Measurements from ENCODE around the gene SCLY. TPM values are rescaled to one million over a fixed set of nuclear protein-coding genes. Genes with fewer than 3 reads are reported as not detected.

SCLY gene
- polyA plus RNA-seq, 4 donors, result 21.6 to 33.9 (median 32.1) TPM

GRCh38 chr2:238123218-238123971 lies 62.6 kb downstream of the SCLY start:
- no peak for DNase-seq (ENCODE audit: low read depth in 4 of 4, low spot score in 2 of 4)

GRCh38 chr2:238123991-238124470 lies 63.2 kb downstream of the SCLY start:
- DNase-seq (ENCODE audit: low read depth in 4 of 4, low spot score in 2 of 4), result no peak

GRCh38 chr2:238124488-238125126 lies 63.8 kb downstream of the SCLY start:
- DNase-seq (ENCODE audit: low read depth in 4 of 4, low spot score in 2 of 4), result no peak

DNA sequence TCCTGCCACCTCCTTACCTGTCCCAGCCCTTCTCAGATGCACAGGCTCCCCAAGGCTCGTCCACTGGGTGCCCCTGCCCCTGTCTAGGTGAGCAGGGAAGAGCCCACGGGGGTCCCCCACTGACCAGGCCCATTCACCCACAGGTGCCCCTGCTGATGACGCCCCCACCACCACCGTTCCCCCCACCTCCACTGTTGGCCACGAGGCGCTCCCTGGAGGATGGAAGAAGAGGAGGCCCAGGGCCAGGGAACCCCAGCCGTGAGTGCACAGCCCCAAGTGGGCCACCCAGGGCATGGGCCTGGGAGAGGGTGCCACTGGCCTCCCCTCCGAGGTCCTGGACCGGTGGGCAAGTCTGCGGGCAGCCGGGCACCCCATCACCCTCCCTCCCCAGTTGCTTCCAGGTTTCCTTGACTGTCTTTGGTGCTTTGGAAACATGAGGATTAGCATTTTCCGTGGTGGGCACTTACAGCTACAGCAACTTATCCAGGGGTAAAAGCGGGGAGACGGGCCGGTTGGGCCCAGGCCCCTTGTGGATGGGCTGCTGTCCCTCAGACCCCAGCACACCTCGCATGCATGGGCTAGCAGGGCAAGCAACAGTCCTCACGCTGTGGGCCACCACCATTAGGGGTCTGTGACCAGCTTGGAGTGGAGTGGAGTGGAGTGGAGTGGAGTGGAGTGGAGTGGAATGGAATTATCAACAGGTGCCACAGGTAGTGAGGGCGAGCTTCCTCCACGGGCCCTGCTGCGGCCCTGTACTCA lies 64.5 kb downstream of the SCLY start:
- DNase-seq (ENCODE audit: low read depth in 4 of 4, low spot score in 2 of 4), result no peak

DNA sequence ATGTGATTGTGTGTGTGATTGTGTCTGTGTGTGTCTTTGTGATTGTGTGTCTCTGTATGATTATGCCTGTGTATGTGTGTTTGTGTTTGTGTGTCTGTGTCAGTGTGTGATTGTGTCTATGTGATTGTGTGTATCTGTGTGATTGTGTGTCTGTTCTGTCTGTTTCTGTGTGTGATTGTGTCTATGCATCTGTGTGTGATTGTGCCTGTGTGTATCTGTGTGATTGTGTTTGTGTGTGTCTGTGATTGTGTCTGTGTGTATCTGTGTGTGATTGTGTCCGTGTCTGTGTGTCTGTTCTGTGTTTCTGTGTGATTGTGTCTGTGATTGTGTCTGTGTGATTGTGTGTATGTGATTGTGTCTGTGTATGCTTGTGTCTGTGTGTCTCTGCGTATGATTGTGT lies 65.5 kb downstream of the SCLY start:
- no peak for DNase-seq (ENCODE audit: low read depth in 4 of 4, low spot score in 2 of 4)

GRCh38 chr2:238126775-238127164 lies 66.0 kb downstream of the SCLY start:
- DNase-seq (ENCODE audit: low read depth in 4 of 4, low spot score in 2 of 4), result no peak

DNA sequence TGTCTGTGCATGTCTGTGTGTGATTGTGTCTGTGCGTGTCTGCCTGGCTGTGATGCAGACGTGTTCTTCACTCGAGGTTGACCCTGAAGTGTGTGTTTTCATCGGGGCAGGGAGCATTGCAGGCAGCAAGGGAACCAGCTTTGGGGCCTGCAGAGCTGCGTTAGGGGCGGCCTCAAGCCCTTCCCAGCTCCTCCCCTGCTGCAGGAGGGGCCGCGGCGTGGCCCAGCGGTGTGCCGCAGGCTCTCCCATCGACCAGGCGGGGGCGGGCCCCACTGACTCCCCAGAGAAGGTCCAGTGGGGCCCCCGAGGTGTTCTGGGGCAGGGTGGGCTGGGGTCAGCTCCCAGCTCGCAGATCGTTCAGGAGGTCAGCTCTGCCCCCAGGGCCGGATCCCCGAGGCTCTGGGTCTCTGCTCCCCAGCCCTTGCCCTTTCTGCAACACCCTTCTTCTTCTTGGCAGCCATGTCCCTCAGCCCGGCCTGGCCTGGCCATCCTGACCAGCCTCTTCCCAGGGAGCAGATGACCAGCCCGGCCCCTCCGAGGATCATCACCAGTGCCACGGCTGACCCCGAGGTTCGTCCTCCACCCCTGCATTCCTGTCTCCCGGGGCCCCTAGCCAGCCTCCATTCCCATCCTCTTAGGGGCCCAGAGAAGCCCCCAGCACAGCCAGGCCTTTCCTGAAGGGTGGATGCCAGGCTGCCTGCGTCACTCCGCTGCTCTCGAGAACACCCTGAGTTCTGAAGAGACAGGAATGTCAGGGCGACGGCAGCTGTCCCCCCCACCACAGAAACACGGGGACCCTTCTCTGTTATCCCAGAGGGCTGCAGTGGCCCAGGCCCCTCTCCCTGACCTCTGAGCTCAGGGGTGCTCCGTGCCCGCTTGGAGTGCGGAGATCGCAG lies 66.6 kb downstream of the SCLY start:
- peak in 2 of 4 donors; percentile 41 to 53 for DNase-seq (ENCODE audit: low read depth in 4 of 4, low spot score in 2 of 4)

- DNase-seq (ENCODE audit: low read depth in 4 of 4, low spot score in 2 of 4), result no peak
Observed at GRCh38 chr2:238128061-238128440, 67.2 kb downstream of the SCLY start.

- no peak for DNase-seq (ENCODE audit: low read depth in 4 of 4, low spot score in 2 of 4)
Observed at GRCh38 chr2:238128534-238129001, 67.8 kb downstream of the SCLY start.

DNA sequence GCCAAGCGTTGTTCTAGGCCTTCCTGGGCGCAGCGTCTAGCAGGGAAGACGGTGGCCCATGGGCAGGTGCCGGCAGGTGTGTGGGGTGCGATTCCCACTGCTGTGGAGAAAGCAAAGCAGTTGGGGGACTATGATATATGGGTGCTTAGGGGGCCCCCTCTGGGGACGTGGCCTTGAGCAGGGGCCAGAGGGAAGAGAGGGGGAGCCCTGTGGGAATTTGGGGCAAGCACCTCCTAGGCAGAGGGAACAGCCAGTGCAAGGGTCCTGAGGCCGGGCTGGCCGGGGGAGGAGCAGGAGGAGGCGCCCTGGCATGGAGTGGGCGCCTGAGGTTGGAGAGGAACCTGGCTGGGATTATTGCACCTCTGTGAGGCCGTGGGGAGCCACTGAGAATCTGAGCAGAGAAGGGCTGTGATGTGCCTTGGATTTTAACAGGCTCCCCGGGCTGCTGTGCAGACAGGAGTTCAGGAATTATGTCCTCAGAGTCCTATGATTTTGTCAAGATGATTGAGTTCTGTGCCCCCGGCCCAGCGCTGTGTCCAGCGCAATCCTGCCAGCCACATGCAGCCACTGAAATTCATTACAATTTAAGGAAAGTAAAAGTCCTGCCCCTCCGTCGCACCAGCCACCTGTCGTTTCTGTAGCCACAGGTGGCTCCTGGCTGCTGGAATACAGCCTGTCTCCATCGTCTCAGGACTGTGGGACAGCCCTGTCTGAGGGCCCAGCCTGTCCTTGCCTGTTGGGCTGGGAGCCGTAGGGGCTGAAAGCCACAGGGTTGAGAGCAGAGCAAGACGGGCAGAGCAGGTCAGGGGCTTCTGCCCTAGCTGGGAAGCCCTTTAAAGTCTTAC lies 68.6 kb downstream of the SCLY start:
- no peak for DNase-seq (ENCODE audit: low read depth in 4 of 4, low spot score in 2 of 4)

GRCh38 chr2:238130111-238130695 lies 69.4 kb downstream of the SCLY start:
- DNase-seq (ENCODE audit: low read depth in 4 of 4, low spot score in 2 of 4), result no peak

GRCh38 chr2:238130696-238131628 lies 70.2 kb downstream of the SCLY start:
- DNase-seq (ENCODE audit: low read depth in 4 of 4, low spot score in 2 of 4), result no peak

DNA sequence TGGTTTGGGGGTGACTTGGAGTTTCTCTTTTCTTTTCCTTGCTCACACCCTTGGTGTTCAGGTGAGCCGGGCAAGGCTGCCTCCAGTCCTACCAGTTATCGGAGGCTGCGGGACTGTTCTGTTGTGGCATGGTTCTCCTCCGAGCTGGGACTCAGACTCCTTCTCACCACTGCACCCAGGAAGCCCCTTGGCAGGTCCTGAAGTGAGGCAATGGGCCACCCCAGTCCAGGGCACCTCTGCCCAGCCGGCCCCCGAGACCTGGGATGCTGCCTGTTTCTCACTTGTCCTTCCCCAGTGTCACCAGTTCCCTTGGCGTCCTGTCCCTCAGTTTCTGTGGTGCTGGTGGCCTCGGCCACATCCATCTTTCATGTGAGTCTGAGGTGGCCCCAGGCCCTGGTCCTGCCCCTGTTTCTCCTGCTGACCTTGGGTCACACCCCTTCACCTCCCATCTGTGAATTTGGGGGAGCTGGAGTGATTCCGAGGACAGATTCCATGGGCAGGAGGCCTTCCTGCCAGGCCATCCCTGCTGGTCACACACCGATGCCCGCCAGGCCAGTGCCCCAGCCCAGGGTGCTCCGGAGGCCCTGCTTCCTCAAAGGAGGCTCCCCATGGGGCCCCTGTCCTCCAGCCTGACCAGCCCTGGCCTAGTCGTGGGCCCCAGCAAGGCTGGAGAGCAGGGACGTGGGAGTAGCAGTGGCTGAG lies 71.1 kb downstream of the SCLY start:
- no peak for DNase-seq (ENCODE audit: low read depth in 4 of 4, low spot score in 2 of 4)

DNA sequence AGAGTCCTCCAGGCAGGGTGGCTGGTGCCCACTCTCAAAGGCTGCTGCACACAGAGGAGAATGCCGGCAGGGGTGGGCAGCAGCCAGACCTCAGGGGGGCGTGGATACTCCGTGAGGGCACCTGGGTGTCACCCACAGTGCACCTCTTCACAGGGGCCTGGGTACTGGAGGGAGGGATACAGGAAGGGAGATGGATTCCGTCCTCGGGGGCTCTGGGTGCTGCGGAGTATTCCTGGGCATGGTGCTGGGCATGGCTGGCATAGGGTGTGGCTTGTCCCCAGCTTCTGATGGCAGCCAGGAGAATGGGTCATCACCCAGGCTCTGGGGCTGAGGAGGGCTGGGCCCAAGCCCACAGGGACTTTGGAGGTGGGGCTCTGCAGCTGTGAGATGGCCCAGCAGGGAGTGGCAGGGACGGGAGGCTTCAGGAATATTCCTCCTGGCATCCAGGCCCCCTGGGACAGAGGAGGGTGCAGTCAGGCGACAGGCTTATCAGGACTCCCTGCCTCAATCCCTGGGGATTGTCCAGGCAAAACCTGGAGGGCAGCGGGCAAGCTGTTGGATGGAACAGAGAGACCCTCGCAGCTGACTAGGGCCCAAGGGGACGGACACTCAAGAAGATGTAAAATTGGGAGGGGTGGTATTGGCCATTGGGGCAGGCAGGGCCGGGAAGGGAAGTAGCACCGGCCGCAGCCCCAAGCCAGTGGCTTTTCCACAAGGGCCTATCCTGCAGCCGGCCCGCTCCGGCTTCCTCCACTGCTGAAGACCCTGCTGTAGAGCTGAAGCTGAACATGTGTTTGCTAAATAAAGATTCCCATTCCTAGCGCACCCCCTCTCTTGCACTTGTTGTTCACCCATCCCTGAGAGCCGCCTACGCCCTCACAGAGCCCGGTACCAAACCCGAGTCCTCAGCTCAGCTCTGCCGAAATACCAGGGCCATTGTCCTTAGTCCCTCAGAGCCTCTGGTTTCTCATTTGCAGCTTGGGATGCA lies 72.0 kb downstream of the SCLY start:
- no peak for DNase-seq (ENCODE audit: low read depth in 4 of 4, low spot score in 2 of 4)

GRCh38 chr2:238133499-238134392 lies 72.9 kb downstream of the SCLY start:
- DNase-seq (ENCODE audit: low read depth in 4 of 4, low spot score in 2 of 4), result no peak

Measured in left renal cortex interstitium (tissue), 4 donors.